Endothelial cell of umbilical vein (primary cell): ENCODE measurements around the gene DLL4. TPM values are rescaled to one million over a fixed set of nuclear protein-coding genes. Genes with fewer than 3 reads are reported as not detected.
A peak's percentile ranks its signal among the peaks of the same experiment; 100 is the strongest.

Source experiments
- BruUV-seq: library from RNA; stranded (reverse); fragments of 400-500 nt; replicated peaks from 2 replicates; lab custom pipeline; 2021; lab: Mats Ljungman, UMichigan
- CTCF ChIA-PET: fragments of 300-600, 350-600 bp; sonication (Branson Sonifier 250); formaldehyde crosslinking; loops from one replicate; lab custom pipeline; 2021; ENCODE audit warnings: antibody characterized with exemption, inconsistent platforms; lab: Charles Lee
- POLR2A ChIA-PET: fragments of 300-600, 350-600 bp; sonication (Branson Sonifier 250); formaldehyde crosslinking; loops from one replicate; lab custom pipeline; 2021; ENCODE audit warnings: antibody characterized with exemption, inconsistent platforms; lab: Charles Lee
- DNase-seq: peaks from one replicate; pipeline ENCODE4 v3.0.0-alpha.2; 2011; ENCODE audit warnings: low read depth, low spot score
- FAIRE-seq: peaks from 2 replicates; lab custom pipeline; 2011; peaks lifted over from hg19 to GRCh38; lab: Jason Lieb, UNC
- H2AFZ ChIP-seq: 2 replicates; pipeline ENCODE4 v1.6.0; 2012; ENCODE audit warnings: low read depth, low read length, control low read depth, inconsistent platforms
- H3K27ac ChIP-seq: 2 replicates; pipeline ENCODE4 v1.5.1; 2011; ENCODE audit warnings: low read depth, mild to moderate bottlenecking, control low read depth, low read length, moderate library complexity; ENCODE audit not compliant: insufficient read depth
- H3K27me3 ChIP-seq, 2 experiments: 2 replicates each; pipeline versions ENCODE4 v1.6.0 to v1.6.1; 2011; ENCODE audit warnings: low read length in 2 of 2, mixed read lengths in 1 of 2; ENCODE audit not compliant: control insufficient read depth in 2 of 2, insufficient read depth in 2 of 2
- H3K36me3 ChIP-seq, 2 experiments: 2 replicates in 1 of 2; 3 replicates in 1 of 2; pipeline ENCODE4 v1.5.1; 2011; ENCODE audit warnings: low read length in 2 of 2, mild to moderate bottlenecking in 1 of 2, moderate library complexity in 1 of 2; ENCODE audit not compliant: control insufficient read depth in 2 of 2, insufficient read depth in 2 of 2; ENCODE audit errors: extremely low read depth in 1 of 2
- H3K4me1 ChIP-seq: 3 replicates; pipeline ENCODE4 v1.5.1; 2011; ENCODE audit warnings: mild to moderate bottlenecking, low read length; ENCODE audit not compliant: control insufficient read depth, insufficient read depth; ENCODE audit errors: extremely low read depth
- H3K4me2 ChIP-seq: 2 replicates; pipeline ENCODE4 v1.6.1; 2011; ENCODE audit warnings: low read length, control low read depth, mixed read lengths; ENCODE audit not compliant: insufficient read depth
- H3K4me3 ChIP-seq, 3 experiments: fragments of 200-600 bp in 1 of 3; sonication (generic), shearing (Covaris generic) in 1 of 3; replicated peaks in 1 of 3; 2 replicates each; pipeline ENCODE4 v1.5.1; 2011 to 2016; ENCODE audit warnings: control low read depth in 3 of 3, low read length in 3 of 3, mild to moderate bottlenecking in 2 of 3, inconsistent platforms in 1 of 3, low read depth in 1 of 3, moderate library complexity in 1 of 3; ENCODE audit not compliant: insufficient read depth in 1 of 3
- H3K79me2 ChIP-seq: 2 replicates; pipeline ENCODE4 v1.6.0; 2012; ENCODE audit warnings: low read length, inconsistent platforms; ENCODE audit not compliant: control insufficient read depth, insufficient read depth
- H3K9ac ChIP-seq: replicated peaks from 2 replicates; pipeline ENCODE3; 2011; ENCODE audit warnings: low read length, control low read depth; ENCODE audit not compliant: insufficient read depth; ENCODE audit errors: extremely low read depth
- H3K9me1 ChIP-seq: replicated peaks from 3 replicates; pipeline ENCODE4 v1.6.0; 2011; ENCODE audit warnings: mild to moderate bottlenecking, low read length; ENCODE audit not compliant: control insufficient read depth, insufficient read depth; ENCODE audit errors: extremely low read depth
- H3K9me3 ChIP-seq: replicated peaks from 2 replicates; pipeline ENCODE4 v1.5.1; 2012; ENCODE audit warnings: low read length, inconsistent platforms; ENCODE audit not compliant: control insufficient read depth, insufficient read depth
- H4K20me1 ChIP-seq: replicated peaks from 2 replicates; pipeline ENCODE3; 2011; ENCODE audit warnings: mild to moderate bottlenecking, low read length; ENCODE audit not compliant: control insufficient read depth, insufficient read depth; ENCODE audit errors: extremely low read depth
- EZH2 ChIP-seq: IDR thresholded peaks from 2 replicates; pipeline ENCODE4 v1.6.1; 2012; ENCODE audit warnings: borderline replicate concordance, low read depth, mild to moderate bottlenecking, moderate library complexity, low read length, inconsistent platforms; ENCODE audit not compliant: severe bottlenecking
- FOS ChIP-seq: IDR thresholded peaks from 2 replicates; pipeline ENCODE4 v1.6.1; 2011; ENCODE audit warnings: mild to moderate bottlenecking, low read length, moderate library complexity, borderline replicate concordance; ENCODE audit not compliant: insufficient read depth
- GATA2 ChIP-seq: IDR thresholded peaks from 2 replicates; pipeline ENCODE4 v1.7.0; 2011; ENCODE audit warnings: low read depth, mild to moderate bottlenecking, moderate library complexity, mixed read lengths, low read length; ENCODE audit not compliant: insufficient read length, insufficient read depth
- JUN ChIP-seq: IDR thresholded peaks from 2 replicates; pipeline ENCODE4 v1.6.1; 2011; ENCODE audit warnings: borderline replicate concordance, low read depth; ENCODE audit not compliant: insufficient read length, insufficient read depth
- MYC ChIP-seq: IDR thresholded peaks from one replicate; pipeline ENCODE4 v1.6.1; 2011; ENCODE audit warnings: mild to moderate bottlenecking, low read depth, low read length
- POLR2A ChIP-seq: IDR thresholded peaks from 2 replicates; pipeline ENCODE4 v1.6.1; 2012; ENCODE audit warnings: low read depth, mild to moderate bottlenecking, control low read depth, low read length
- POLR2AphosphoS5 ChIP-seq: IDR thresholded peaks from 2 replicates; pipeline ENCODE4 v1.6.1; 2012; ENCODE audit warnings: low read depth, mild to moderate bottlenecking, control low read depth, low read length, moderate library complexity; ENCODE audit not compliant: insufficient read depth
- dilution Hi-C: fragments of 300-500 bp; cut with MboI; formaldehyde crosslinking; loops from one replicate; pipeline ENCODE4 v1.15.0; 2019; ENCODE audit warnings: low sequenced_read_pairs; ENCODE audit not compliant: extremely low pct_ligation_motif_present
- intact Hi-C: fragments of 100-400 bp; cut with micrococcal nuclease; formaldehyde crosslinking; loops from one replicate; pipeline ENCODE4 v1.10.0; 2022
- polyA plus RNA-seq, 4 experiments: library from polyadenylated mRNA; depleted of rRNA in 3 of 4; stranded (reverse) in 3 of 4; unstranded in 1 of 4; fragments of >200 nt; gene quantifications; 2 replicates each; pipeline versions ENCODE4 v1.2.1 to v1.2.3, GENCODE V29; 2011 to 2012; ENCODE audit warnings: missing spikeins in 1 of 4
- total RNA-seq: library from RNA; stranded (reverse); gene quantifications from 2 replicates; pipeline ENCODE4 v1.2.3, GENCODE V29; 2021
- TF ChIP-seq, protein P1 (sequence below): IDR thresholded peaks from 2 replicates; pipeline ENCODE4 v1.6.1; 2011; ENCODE audit not compliant: insufficient read depth, insufficient read length
- TF ChIP-seq, protein P2 (sequence below), 2 donors: IDR thresholded peaks; 1 replicate in 1 of 2; 2 replicates in 1 of 2; pipeline ENCODE4 v1.5.1; 2011; ENCODE audit warnings: low read length in 2 of 2, mild to moderate bottlenecking in 2 of 2, moderate library complexity in 2 of 2, control low read depth in 1 of 2, inconsistent platforms in 1 of 2, low read depth in 1 of 2; ENCODE audit not compliant: insufficient read depth in 1 of 2; ENCODE audit errors: extremely low read depth in 1 of 2

The DLL4 gene
- total and polyA plus RNA-seq, 2 donors (not counting 3 experiments of a cell fraction or from before 2014, with no cell fraction given), result 55.2 to 57.8 TPM

- Histone ChIP-seq H3K27me3 (no peaks in the 10 kb centered on the region), H3K4me2 (peak overlapping the region; percentile 12), H2AFZ (peak overlapping the region; percentile 58), H3K27ac (peak overlapping the region; percentile 69), H3K4me3 (no peak overlapping the region), H3K9ac (no peak overlapping the region), H3K36me3 (no peaks in the 10 kb centered on the region), H4K20me1 (no peaks in the 10 kb centered on the region), H3K79me2 (no peaks in the 10 kb centered on the region), H3K9me1 (no peaks in the 10 kb centered on the region), H3K9me3 (no peaks in the 10 kb centered on the region), H3K4me1 (peaks cover 41% of the 10 kb centered on the region)
- dilution Hi-C loops, result no loop called here
- TF ChIP-seq FOS, result no peak
- TF ChIP-seq POLR2A, result no peak
- no peak for TF ChIP-seq MYC
- TF ChIP-seq, protein P1, sequence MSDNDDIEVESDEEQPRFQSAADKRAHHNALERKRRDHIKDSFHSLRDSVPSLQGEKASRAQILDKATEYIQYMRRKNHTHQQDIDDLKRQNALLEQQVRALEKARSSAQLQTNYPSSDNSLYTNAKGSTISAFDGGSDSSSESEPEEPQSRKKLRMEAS, result no peak
- no peak for TF ChIP-seq GATA2
- no peak for TF ChIP-seq EZH2
- no peak for TF ChIP-seq JUN
- no peak for TF ChIP-seq POLR2AphosphoS5
- TF ChIP-seq, protein P2, sequence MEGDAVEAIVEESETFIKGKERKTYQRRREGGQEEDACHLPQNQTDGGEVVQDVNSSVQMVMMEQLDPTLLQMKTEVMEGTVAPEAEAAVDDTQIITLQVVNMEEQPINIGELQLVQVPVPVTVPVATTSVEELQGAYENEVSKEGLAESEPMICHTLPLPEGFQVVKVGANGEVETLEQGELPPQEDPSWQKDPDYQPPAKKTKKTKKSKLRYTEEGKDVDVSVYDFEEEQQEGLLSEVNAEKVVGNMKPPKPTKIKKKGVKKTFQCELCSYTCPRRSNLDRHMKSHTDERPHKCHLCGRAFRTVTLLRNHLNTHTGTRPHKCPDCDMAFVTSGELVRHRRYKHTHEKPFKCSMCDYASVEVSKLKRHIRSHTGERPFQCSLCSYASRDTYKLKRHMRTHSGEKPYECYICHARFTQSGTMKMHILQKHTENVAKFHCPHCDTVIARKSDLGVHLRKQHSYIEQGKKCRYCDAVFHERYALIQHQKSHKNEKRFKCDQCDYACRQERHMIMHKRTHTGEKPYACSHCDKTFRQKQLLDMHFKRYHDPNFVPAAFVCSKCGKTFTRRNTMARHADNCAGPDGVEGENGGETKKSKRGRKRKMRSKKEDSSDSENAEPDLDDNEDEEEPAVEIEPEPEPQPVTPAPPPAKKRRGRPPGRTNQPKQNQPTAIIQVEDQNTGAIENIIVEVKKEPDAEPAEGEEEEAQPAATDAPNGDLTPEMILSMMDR (IDR thresholded peaks at IDR 0.05; ENCODE audit: extremely low read depth in 1 of 2, insufficient read depth in 1 of 2, low read depth in 1 of 2, low read length in 2 of 2), result no peak
- FAIRE-seq (no peak), DNase-seq (no peak)
- POLR2A ChIA-PET, result interaction anchor here (1.1 to 1.7 kb wide), 2 partner anchors 8 to 27 kb away, joined by 4 read pairs; no protein-coding TSS in a partner anchor
- CTCF ChIA-PET, result interaction anchor here (0.7 to 6.5 kb wide), 8 partner anchors 8 to 270 kb away, joined by 3 to 100 read pairs (median 9); partner anchors contain the start of gene DLL4
- BruUV-seq, result no TSS peak
- intact Hi-C loops, result loop anchor here (2.0 kb wide), 1 partner anchor 16 kb away; no protein-coding TSS in a partner anchor
Observed at GRCh38 chr15:40914486-40914885, 14.7 kb upstream of the DLL4 start.
